ENCODE measurements around the gene KIF7.

The KIF7 gene

DNA sequence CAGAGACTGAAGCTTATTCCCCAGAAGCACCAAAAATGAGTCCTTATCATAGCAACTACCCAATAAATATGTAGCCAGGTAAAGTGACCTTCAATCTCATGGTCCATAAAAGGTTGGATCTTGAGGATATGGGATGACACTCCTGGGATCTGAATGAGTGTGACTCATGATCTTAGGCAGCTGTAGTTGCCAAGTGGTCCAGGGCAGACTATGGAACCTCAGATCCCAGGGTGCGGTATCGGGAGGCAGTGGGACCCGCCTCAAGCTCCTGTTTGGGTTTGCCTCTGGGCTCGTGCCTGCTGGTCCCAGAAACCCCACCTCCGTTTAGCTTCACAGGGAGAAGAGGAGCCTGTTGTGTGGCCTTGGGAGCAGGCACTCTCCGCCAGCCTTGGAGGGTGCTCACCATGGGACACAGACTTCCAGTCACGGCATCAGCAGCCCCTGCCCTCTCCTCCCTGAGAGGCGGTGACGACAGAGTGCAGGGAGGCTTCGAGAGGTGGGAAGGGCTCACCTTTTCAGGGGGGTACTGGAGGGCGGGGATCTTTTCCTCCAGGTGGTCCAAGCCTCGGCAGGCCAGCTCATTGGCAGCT lies 15.8 kb upstream of the KIF7 start:
- H3K4me3 ChIP-seq (ENCODE audit: low read depth, low read length): no peak overlapping the region
- no peak for DNase-seq (ENCODE audit: low read depth)

DNA sequence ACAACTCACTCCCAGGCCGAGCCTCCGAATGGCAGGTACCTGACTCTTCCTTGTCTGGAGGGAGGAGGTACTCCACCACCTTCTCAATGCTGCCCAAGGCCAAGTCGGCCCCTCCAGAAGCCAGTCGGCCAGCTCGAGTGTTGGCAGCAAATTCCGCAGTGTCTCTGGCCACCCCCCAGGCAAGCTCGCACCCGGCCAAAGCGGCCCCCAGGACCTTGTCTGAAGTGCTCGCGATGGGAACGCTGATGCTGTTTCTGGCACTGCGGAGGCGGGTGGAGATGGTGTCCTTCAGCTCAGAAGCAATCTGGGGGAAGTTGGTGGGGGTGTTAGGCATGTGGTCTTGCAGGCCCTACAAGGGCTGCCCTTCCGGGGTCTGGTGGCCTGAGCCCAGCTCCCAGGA lies 14.7 kb upstream of the KIF7 start:
- no peak overlapping the region for H3K4me3 ChIP-seq (ENCODE audit: low read depth, low read length)
- no peak for DNase-seq (ENCODE audit: low read depth)

DNA sequence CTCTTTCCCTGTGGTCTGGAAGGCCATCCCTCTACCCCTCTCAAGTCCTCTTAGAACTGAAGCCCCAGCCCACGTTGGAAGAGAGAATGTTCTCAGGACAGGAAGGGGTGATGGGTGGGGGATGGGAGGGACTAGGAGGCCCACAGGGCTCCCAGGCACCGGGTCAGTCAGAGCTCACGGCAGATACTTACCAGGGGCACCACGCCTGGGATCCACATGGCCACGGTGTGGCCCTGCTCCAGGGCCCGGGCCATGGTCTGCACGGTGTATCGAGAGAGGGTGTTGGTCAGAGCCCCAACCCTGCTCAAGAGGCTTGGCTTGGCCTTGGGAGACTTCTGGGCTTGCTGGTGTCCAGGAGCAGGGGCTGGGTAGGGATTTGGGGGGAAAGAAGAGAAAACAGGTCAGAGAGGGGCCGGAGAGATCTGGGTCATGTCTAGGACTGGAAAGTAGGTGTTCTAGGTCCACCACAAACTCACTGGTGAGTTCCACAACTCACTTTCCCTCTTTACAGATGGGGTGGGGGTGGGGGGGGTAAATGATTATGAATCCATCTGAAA lies 14.1 kb upstream of the KIF7 start:
- no peak overlapping the region for H3K4me3 ChIP-seq (ENCODE audit: low read depth, low read length)
- no peak for DNase-seq (ENCODE audit: low read depth)

DNA sequence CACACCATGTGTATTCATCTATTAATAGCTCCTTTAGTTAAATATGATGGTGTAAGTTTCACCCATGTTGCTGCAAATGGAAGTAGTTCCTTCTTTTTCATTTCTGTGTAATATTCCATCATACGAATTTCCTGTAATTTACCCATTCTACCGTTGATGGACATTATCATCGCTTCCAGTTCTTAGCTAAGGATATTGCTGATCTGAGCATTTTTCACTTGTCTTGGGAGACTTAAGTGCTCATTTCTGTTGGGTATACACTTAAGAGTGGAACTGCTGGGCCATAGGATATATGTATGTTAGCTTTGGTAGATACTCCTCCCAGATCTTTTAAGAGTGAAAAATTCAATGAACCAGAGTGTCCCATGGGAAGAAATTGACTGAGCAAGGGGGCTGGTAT lies 12.9 kb upstream of the KIF7 start:
- H3K4me3 ChIP-seq (ENCODE audit: low read depth, low read length): no peak overlapping the region
- no peak for DNase-seq (ENCODE audit: low read depth)

DNA sequence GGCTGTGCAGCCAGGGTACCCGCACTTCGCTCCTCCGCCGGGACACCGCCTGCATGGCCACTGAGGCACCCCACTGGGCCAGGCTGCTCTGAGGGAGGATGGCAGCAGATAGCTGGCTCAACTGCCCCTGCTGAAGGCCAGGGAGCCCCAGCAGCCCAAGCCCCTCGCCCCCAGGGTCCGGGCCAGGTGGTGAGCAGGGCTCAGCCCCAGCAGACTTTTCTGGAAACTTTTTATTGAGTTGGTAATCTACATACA lies 12.4 kb upstream of the KIF7 start:
- no peak overlapping the region for H3K4me3 ChIP-seq (ENCODE audit: low read depth, low read length)
- no peak for DNase-seq (ENCODE audit: low read depth)

DNA sequence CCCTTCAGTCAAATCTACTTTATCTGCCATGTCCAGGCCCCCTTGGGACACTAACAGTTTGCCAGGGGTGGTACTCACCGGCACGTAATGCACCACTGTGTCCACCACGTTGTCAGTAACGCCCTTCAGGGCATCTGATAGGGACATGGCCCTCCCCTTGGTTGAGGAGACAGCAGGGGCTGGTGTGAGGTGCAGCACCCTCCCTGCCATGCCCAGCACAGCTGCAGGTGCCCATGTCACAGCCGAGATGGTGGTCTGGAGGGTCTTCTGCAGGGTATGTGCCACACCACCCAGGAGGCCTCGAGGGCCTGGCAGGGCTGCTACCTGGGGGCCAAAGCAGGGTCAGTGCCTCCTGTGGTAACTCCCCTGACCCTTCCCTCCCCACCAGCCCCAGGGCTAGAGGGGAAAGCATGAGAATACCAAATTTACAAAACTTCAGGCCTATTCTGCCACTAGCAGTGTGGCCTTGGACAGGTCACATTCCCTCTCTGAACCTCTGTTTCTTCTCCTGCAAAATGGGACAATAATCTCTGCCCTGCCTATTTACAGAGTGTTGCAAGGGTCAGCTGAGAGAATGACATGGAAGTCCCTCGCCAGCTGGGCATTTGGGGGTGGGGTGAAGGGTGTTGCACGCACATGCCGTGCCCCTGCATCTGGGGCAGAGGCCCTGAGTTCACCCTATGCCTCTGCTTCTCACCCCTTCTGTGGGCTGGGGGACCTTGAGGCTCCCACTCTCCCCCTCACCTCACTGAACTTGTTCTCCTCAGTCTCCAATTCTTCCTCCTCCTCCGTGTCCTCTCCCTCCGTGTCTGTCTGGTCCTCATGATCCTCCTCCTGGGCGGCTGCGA lies 11.8 kb upstream of the KIF7 start:
- no peak for DNase-seq (ENCODE audit: low read depth)
- no peak overlapping the region for H3K4me3 ChIP-seq (ENCODE audit: low read depth, low read length)

DNA sequence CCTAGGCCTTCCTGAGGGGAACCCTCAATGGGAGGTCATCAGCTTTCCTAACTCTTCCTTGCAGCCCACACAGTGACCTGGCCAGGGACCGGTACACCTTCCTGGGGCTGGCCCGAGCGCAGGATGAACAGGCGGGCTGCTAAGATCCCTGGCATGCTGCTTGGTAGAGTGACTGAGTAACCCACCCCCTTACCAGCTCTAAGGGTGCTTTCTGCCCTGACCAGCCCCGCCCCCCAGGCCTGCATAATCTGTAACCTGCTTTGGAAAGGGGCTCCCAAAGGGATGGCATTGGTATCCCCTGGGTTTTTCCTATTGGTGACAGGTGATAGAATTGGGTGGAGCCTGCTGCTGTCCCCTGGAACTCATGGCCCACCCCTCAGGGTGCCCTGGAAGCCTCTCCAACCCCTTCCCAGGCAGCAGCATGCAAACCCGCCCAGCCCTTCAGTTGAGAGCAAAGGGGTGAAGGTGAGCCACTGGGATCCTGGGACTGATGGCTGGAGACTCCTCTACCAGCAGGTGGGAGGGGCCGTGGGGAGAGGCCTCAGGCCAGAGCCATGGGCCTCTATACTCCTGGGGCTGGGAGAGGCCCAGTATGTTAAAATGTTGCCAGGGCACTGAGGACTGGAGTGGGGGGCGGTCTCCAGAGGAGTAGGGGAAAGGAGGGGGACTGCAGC lies 11.1 kb upstream of the KIF7 start:
- DNase-seq (ENCODE audit: low read depth): no peak
- H3K4me3 ChIP-seq (ENCODE audit: low read depth, low read length): peak overlapping the region; percentile 23

DNA sequence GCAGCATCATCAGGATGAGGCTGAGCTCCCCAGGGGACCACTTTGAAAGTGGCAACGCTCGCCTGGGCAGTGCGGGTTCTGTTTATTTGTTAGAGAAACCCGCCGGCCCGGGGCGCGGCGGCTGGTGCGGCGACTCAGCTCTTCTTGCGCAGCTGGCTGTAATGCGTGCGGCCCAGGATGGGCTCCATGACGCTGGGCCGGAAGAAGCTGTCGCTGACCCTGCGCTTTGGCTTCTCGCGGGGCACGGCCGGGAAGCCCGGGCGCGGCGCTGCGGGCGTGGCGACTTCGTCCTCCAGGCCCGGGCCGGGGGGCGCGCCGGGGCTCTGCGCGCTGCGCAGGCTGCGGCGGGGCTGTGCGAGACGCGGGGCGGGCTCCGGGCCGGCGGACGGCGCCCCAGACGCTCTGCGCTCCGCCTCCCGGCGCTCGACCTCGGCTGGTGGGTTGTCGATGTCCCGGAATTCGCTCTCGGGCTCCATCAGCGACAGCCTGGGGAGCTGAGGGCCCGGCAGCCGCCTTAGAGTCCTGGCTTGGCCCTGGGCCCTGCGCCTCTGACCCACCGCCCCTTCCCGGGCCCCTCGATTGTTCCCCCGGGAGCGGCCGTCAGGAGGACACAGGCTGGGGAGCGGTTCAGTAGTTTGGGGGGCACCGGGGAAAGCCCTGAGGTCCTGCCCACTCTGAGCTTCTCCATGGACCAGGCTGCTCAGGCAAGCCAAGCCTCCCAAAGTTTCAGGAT lies 10.3 kb upstream of the KIF7 start:
- peak overlapping the region; percentile 40 for H3K4me3 ChIP-seq (ENCODE audit: low read depth, low read length)
- no peak for DNase-seq (ENCODE audit: low read depth)

DNA sequence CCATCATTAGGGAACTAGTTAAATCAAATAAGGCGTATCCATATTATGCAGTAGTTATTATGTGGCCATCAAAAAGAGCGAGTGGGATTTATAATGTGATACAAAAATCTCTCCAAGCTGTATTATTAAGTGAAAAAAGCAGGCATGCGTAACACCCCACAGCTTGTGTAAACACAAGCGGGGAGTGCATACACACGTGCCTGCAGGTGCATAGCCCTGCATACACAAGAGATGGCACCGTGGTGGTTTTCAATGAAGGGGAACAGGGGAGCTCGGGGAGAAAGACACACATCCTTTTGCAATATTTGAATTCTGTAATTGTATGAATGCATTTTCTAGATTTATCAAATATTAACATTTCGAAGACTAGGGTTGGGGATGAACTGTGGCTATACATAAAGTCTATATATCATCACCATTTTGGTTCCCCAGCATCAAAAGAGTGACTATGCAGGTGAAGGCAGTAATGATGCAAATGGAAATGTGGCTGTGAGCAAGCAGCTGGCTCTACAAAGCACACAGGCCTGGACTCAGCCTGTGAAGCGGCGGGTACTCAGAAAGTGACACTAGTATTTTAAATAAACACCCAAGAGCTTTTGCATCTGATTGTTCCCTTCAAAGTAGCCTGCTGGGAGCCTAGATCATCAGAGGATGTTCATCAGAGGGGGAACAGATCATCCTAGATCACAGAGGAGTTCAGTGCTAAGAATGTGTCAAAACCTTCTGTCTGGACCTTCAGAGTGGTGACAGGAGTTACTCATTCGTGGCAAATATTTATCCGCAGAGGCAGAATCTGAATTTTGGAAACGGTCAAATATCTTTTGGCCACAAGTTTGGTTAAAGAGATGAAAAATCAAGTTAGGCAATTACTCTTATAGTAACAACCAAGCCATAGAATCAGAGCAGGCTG lies 9.4 kb upstream of the KIF7 start:
- peak overlapping the region; percentile 40 for H3K4me3 ChIP-seq (ENCODE audit: low read depth, low read length)
- no peak for DNase-seq (ENCODE audit: low read depth)

DNA sequence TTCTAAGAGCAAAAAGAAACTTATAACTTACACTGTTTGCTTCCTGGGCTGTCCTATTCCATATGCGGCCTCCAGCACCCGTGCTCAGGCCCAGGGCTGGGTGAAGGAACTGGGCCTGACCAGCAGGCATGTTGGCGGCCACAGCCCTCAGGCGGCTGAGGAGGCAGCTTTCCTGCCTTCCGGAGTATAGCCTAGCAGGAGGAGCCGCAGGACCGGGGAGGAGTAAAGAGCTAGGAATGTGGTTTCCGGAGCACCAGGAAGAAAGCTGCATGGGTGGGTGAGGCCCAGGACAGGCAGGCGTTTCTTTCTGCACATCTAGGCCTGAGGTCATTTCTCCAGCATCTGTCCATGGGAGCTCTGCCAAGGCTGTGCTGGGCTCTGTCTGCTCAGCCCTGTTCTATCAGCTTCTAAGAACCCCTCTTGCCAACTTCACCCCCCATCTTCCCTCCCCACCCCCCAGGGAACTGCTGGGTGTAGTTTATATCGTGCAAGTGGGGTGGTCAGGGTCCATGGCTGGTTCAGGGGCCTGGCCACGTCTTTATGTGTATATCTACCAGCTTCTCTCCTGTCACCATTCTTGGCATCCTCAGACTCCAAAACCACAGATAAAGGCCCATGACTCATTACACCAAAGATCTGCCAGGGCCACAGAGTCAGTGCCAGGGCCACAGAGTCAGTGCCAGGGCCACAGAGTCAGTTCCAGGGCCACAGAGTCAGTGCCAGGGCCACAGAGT lies 7.8 kb upstream of the KIF7 start:
- peak overlapping the region; percentile 30 for H3K4me3 ChIP-seq (ENCODE audit: low read depth, low read length)
- DNase-seq (ENCODE audit: low read depth): peak; percentile 80

DNA sequence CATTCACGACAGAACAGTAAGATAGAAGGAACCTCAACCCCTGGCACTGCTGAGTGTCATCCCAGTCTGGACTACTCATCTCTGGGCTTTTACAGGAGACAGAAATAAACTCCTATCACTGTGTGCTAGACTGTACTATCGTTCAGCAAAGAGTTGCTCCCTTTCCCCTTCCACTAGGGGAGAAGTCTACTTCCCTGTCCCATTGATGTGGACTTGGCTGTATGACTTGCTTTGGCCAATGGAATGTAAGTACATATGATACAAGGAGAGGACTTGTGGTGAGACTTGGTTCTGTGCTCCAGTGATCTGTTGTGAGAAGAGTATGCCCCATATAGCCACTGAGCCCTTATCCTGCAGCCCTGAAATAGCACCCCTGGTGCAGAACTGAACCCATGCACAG lies 5.3 kb upstream of the KIF7 start:
- H3K4me3 ChIP-seq (ENCODE audit: low read depth, low read length): no peak overlapping the region
- no peak for DNase-seq (ENCODE audit: low read depth)

DNA sequence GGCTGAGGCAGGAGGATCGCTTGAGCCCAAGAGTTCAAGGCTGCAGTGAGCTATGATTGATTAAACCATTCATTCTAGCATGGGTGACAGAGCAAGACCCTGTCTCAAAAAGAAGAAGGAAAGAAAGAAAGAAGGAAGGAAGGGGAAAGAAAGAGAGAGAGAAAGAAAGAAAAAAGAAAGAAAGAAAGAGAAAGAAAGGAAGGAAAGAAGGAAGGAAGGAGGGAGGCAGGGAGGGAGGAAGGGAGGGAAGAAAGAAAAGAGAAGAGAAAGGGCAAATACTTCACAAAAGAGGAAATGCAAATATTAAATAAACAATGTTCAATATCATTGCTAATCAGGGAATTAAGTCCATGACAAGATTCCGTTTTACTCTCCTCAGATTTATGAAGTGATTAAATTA lies 4.0 kb upstream of the KIF7 start:
- DNase-seq (ENCODE audit: low read depth): no peak
- no peak overlapping the region for H3K4me3 ChIP-seq (ENCODE audit: low read depth, low read length)

DNA sequence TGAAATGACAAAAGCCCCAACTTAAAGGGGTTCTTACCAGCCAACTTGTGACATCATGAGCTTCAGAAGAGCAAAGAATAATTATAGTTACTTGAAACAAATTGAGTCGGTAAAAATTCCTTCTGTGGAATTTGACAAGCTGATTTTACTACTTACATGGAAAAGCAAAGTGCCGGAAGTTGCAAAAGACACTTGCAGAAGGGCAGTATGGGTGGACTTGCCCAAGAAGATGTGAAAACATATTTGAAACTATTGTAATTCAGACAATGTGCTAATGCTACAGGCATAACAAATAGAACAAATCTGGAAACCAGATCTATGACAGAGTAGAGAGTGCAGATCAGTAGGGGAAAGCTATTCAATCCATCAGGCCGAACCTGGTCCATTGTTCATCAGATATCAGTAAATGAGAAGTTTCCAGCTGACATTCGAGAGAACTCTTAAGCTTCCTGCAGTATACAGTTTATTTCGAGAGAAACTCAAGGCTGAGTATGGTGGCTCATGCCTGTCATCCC lies 2.5 kb upstream of the KIF7 start:
- DNase-seq (ENCODE audit: low read depth): no peak
- no peak overlapping the region for H3K4me3 ChIP-seq (ENCODE audit: low read depth, low read length)

DNA sequence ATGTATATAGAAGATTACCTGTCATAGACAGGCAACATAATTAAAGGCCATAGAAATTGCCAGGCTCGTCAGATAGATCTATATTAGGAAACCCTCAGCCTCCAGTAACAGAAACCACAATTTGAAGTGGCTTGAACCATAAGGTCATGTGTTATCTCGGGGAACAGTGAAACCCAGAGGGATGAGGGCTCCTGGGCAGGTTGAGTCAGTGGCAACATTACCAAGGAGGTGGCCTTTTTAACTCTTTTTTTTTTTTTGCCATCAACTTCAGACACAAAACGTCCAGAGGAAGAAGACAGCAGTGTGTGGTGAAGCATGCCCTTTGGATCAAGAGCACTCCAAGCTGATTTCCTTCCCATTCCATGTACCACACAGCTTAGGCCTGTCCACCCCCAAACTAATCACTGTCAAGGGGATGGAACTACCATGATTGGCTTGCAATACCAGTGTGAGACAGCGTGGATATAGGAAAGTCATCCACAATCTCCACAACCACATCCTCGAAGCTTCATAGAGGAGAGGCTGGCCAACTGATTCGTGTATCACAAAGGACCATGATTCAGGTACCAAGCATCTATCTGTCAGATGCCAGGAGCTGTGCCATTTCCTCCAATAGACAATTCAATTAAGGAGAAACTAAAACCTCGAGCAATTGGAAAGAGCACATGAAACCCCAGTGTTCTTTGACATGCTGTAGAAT lies 999 bp upstream of the KIF7 start:
- H3K4me3 ChIP-seq (ENCODE audit: low read depth, low read length): no peak overlapping the region

DNA sequence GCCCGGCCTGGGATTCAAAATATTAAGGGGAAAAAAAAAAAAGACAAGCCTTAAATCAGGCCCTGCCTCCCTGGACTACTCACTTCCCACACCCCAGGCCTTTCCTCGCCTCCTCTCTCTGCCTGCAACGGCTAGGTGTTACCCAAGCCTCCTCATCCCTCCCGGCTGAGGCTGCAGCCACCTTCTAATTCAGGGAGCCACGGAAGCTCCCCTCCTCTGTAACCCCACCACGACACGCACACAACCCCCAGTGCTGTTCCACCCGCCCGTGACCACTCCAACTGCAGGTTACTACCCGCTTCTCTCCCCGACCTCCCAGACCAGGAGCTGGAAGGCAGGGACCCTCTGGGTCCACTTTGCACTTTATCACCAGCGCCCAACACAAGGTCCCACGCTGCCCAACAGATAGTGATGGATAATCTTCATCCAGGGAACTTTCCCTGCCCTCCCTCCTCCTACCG lies 936 bp downstream of the KIF7 start:
- no peak for DNase-seq (ENCODE audit: low read depth)
- peak overlapping the region; percentile 70 for H3K4me3 ChIP-seq (ENCODE audit: low read depth, low read length)

More for the DNA sequence above, 999 bp upstream of the KIF7 start:
- no peak for DNase-seq (ENCODE audit: low read depth)

DNA sequence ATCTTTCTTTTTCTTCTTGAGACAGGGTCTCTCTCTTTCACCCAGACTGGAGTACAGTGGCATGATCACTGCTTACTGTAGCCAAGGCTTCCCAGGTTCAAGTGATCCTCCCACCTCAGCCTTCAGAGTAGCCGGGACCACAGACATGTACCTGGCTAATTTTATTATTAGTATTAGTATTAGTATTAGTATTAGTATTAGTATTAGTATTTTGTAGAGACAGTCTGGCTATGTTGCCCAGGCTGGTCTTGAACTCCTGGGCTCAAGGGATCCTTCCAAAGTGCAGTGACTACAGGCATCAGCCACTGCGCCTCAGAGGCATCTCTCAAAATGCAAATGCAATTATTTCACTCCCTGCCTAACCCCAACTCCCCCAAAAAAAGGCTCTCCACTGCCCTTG lies 1.7 kb downstream of the KIF7 start:
- DNase-seq (ENCODE audit: low read depth): no peak
- H3K4me3 ChIP-seq (ENCODE audit: low read depth, low read length): no peak overlapping the region

DNA sequence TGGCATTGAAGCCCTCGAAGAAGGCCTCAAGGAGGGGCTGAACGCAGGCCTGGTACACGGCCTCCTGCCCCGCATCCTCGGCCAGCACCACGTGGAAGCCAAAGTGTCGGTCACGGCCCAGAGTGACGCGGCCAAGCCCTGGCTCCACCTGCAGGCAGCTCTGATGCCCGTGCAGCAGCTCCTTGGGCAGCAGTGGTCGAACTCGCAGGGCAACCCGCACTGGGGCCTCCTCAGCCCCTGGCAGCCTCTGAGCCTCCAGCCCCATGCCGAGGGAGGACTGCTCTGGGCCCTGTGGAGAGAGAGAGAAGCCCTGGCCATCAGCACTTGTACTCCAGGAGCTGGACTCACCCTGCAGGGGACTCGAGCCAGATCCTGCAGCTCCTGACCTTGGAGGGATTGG lies 2.6 kb downstream of the KIF7 start:
- H3K4me3 ChIP-seq (ENCODE audit: low read depth, low read length): no peak overlapping the region
- DNase-seq (ENCODE audit: low read depth): no peak

DNA sequence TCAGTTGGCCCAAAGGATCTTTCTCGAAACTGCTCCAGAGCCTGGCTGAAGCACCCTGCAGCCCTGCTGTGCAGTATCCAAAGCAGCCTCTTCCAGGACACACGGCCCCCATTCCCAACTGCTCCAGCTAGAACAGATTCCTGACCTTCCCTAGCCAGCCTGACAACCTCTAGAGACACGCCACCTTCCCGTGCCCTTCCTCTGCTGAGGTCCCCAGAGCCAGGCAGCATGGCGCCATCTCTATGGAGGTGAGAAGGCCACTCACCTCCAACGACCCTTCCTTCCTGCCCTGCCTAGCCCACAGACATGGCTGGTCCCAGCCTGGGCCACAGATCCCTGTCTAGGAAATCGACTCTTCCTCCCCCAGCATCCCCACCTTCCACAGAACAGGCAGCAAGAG lies 3.1 kb downstream of the KIF7 start:
- H3K4me3 ChIP-seq (ENCODE audit: low read depth, low read length): no peak overlapping the region
- no peak for DNase-seq (ENCODE audit: low read depth)
